HFFc6 (cell line): ENCODE data around the gene TYMP. TPM values are rescaled to one million over a fixed set of nuclear protein-coding genes. Genes with fewer than 3 reads are reported as not detected.

Source experiments
- DNase-seq: peaks from one replicate; pipeline ENCODE4 v3.0.0-alpha.2; 2018
- H3K27ac Mint-ChIP-seq: 2 replicates; pipeline ENCODE4 v1.8.0; 2020; ENCODE audit warnings: mild to moderate bottlenecking, mixed read lengths
- H3K27me3 Mint-ChIP-seq: 2 replicates; pipeline ENCODE4 v1.8.0; 2021; ENCODE audit warnings: mild to moderate bottlenecking, moderate library complexity, mixed read lengths; ENCODE audit not compliant: insufficient read depth
- H3K36me3 Mint-ChIP-seq: 2 replicates; pipeline ENCODE4 v1.8.0; 2021; ENCODE audit warnings: low read depth, mixed read lengths
- H3K4me1 Mint-ChIP-seq: 2 replicates; pipeline ENCODE4 v1.8.0; 2020; ENCODE audit warnings: low read depth, mixed read lengths
- H3K4me3 Mint-ChIP-seq: 2 replicates; pipeline ENCODE4 v1.8.0; 2020; ENCODE audit warnings: mild to moderate bottlenecking, moderate library complexity, mixed read lengths
- H3K9me3 Mint-ChIP-seq: 2 replicates; pipeline ENCODE4 v1.8.0; 2020; ENCODE audit warnings: mild to moderate bottlenecking, mixed read lengths
- long read RNA-seq: library from polyadenylated mRNA; unstranded; transcript quantifications from one replicate; pipeline ENCODE4 v2.0.0, GENCODE V29; 2019
- total RNA-seq, 6 experiments: library from RNA; stranded (reverse); fragmentation: NEBNext Ultra II Directional; extraction: Animal tissue kit (Norgen Biotek cat#: 25700); gene quantifications; 2 replicates in 1 of 6; 3 replicates in 5 of 6; pipeline ENCODE4 v1.2.3, GENCODE V29; 2021
- TF ChIP-seq, protein P1 (sequence below): fragments of 200-600 bp; sonication (generic); IDR thresholded peaks from 2 replicates; pipeline ENCODE4 v1.5.0; 2021; ENCODE audit warnings: antibody characterized with exemption, mild to moderate bottlenecking

TYMP gene
- 1 to 10 TPM in 5 of 6 experiments, under 1 TPM in 1; 0.95 to 2.1 (median 1.3) TPM for total RNA-seq
- long read RNA-seq, partial matches to known transcripts, result 8 of 9 reads
- long read RNA-seq, other reads (novel, unspliced or antisense), result 1 of 9 reads

GRCh38 chr22:50529897-50530579 is at the start of gene TYMP:
TYMP (minus strand) TSS chr22:50530012; CDS start chr22:50529709, 303 bp downstream.
- Mint-ChIP-seq H3K27me3 (peaks cover 18% of the 10 kb centered on the region), H3K36me3 (no peaks in the 10 kb centered on the region), H3K4me3 (no peak within 1 kb of the TSS), H3K27ac (no peak within 1 kb of the TSS), H3K9me3 (no peaks in the 10 kb centered on the region), H3K4me1 (peaks cover 9% of the 10 kb centered on the region)
- TF ChIP-seq, protein P1, sequence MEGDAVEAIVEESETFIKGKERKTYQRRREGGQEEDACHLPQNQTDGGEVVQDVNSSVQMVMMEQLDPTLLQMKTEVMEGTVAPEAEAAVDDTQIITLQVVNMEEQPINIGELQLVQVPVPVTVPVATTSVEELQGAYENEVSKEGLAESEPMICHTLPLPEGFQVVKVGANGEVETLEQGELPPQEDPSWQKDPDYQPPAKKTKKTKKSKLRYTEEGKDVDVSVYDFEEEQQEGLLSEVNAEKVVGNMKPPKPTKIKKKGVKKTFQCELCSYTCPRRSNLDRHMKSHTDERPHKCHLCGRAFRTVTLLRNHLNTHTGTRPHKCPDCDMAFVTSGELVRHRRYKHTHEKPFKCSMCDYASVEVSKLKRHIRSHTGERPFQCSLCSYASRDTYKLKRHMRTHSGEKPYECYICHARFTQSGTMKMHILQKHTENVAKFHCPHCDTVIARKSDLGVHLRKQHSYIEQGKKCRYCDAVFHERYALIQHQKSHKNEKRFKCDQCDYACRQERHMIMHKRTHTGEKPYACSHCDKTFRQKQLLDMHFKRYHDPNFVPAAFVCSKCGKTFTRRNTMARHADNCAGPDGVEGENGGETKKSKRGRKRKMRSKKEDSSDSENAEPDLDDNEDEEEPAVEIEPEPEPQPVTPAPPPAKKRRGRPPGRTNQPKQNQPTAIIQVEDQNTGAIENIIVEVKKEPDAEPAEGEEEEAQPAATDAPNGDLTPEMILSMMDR, result no peak
- no peak for DNase-seq

- no peaks in the 10 kb centered on the region for H3K36me3 Mint-ChIP-seq
- H3K4me3 Mint-ChIP-seq, result no peak overlapping the region
- peaks cover 14% of the 10 kb centered on the region for H3K4me1 Mint-ChIP-seq
- H3K9me3 Mint-ChIP-seq, result no peaks in the 10 kb centered on the region
- DNase-seq, result no peak
- 0 out of 2 replicates have a peak overlapping the region, but pooled peaks have one; percentile 7 for H3K27ac Mint-ChIP-seq
- TF ChIP-seq, protein P1, result no peak
- peaks cover 15% of the 10 kb centered on the region for H3K27me3 Mint-ChIP-seq
Observed at GRCh38 chr22:50578776-50579310, 49.0 kb upstream of the TYMP start.

DNA sequence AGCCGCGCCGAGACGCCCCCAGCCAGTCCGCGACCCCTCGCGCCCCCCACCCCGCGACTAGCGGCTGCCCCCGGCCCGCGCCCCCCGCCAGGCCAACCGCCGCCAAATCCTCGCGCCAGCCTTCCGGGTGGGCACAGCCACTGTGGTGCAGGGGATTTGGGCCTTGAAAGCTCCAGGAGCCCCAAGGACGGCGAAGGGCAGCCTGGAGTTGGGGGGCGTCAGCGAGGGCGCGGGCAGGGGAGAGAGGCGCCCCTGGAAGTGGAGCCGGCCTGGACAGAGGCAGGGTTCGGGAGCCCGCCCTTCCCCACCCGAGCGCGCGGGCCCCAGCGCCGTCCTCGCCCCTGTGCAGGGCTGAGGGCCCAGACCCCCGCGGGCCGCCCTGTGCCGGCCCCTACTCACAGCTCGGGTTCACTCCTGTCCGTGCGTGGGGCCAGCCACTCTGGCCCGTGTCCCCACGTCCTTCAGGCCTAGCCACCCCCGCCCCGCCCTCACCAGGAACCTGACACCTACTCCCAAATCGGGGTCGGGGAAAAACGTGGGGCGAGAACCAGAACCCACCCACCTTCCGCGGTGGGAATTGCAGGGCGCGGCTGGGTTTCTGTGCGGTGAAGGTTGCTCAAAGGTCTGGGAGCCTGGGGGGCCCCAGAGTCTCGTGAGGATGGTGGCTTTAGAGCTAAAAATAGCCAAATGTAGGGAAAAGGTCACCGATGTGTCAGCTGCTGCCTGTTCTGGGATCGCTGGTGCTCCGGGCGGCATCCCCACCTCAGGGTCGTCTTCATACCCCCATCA is 48.4 kb upstream of the TYMP start, which contains the start of gene CPT1B:
Gene CPT1B (minus strand): TSS at position 441 of the 789 bp plus-strand sequence. CDS start 512 bp downstream, outside the sequence.
- DNase-seq, result no peak
- peaks cover 8% of the 10 kb centered on the region for H3K4me1 Mint-ChIP-seq
- H3K27ac Mint-ChIP-seq, result 0 out of 2 replicates have a peak within 1 kb of the TSS, but pooled peaks have one; percentile 7
- TF ChIP-seq, protein P1, result peak; percentile 17; the same call in 1 of the 2 replicates
- H3K36me3 Mint-ChIP-seq, result no peaks in the 10 kb centered on the region
- H3K27me3 Mint-ChIP-seq, result peaks cover 15% of the 10 kb centered on the region
- H3K9me3 Mint-ChIP-seq, result no peaks in the 10 kb centered on the region
- H3K4me3 Mint-ChIP-seq, result no peak within 1 kb of the TSS

DNA sequence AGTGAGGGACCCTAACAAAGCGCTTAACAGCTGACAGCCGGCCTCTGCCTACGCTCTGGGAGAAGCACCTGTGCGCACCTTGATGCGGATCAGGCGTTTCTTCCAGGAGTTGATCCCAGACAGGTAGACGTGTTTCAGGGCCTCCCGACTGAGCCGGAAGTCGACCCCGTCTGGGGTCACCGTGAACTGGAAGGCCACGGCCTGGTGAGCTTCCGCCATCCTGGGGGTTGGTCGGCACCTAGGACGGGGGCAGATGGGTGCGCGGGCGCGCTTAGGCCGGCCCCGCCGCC is 47.8 kb upstream of the TYMP start:
- TF ChIP-seq, protein P1, result no peak
- Mint-ChIP-seq H3K4me3 (no peak overlapping the region), H3K27ac (no peak overlapping the region), H3K36me3 (no peaks in the 10 kb centered on the region), H3K9me3 (no peaks in the 10 kb centered on the region), H3K27me3 (peaks cover 15% of the 10 kb centered on the region), H3K4me1 (peaks cover 8% of the 10 kb centered on the region; the same call in 1 of the 2 replicates)
- DNase-seq, result no peak

GRCh38 chr22:50576806-50577696 is 47.2 kb upstream of the TYMP start:
- H3K4me3 Mint-ChIP-seq, result no peak overlapping the region
- H3K4me1 Mint-ChIP-seq, result peaks cover 8% of the 10 kb centered on the region; the same call in 1 of the 2 replicates
- H3K27me3 Mint-ChIP-seq, result peaks cover 15% of the 10 kb centered on the region
- DNase-seq, result no peak
- H3K36me3 Mint-ChIP-seq, result no peaks in the 10 kb centered on the region
- TF ChIP-seq, protein P1, result no peak
- no peaks in the 10 kb centered on the region for H3K9me3 Mint-ChIP-seq
- H3K27ac Mint-ChIP-seq, result no peak overlapping the region
